Keratinocyte (primary cell): Measurements from ENCODE around the gene FHIT.

Source experiments
- CTCF ChIP-seq, 3 experiments: IDR thresholded peaks in 1 of 3; conservative IDR thresholded peaks in 1 of 3; optimal IDR thresholded peaks in 1 of 3; 2 replicates in 2 of 3; 3 replicates in 1 of 3; pipeline versions ENCODE3 to v1.5.1; 2011; ENCODE audit warnings: low read length in 3 of 3, mild to moderate bottlenecking in 3 of 3, moderate library complexity in 2 of 3, control low read depth in 1 of 3, inconsistent platforms in 1 of 3; ENCODE audit not compliant: insufficient read depth in 2 of 3; ENCODE audit errors: extremely low read depth in 1 of 3
- EZH2 ChIP-seq: IDR thresholded peaks from one replicate; pipeline ENCODE4 v1.6.1; 2012; ENCODE audit warnings: inconsistent platforms, mild to moderate bottlenecking, low read length, moderate library complexity

DNA sequence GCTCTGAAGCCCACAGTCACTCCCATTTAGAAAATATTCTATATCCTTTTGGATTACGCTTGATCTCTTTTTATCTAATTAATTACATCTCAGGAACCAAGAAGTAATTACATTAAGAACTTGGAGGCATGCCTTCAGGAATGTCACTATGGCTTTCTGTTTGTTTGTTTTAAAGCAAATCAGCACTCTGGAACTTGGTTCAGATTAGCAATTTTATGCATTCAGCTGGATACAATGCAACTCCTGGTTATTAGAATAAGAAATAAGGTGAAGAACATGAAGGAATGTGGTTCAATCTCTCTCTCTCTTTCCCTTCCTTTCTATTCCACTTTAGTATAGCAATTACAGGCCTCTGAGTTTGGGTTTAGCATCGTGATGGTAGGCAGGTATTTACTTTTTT lies 235.8 kb downstream of the FHIT start:
- TF ChIP-seq CTCF (optimal IDR thresholded peaks at IDR 0.05 in 1 of 3, IDR thresholded peaks at IDR 0.05 in 1 of 3, conservative IDR thresholded peaks at IDR 0.05 in 1 of 3; ENCODE audit: extremely low read depth in 1 of 3, insufficient read depth in 2 of 3, low read length in 3 of 3): no peak
- TF ChIP-seq EZH2: no peak
